NCI-H1105 treated with DMSO at 0.1 percent for 48 hours (cell line): ENCODE measurements around the gene TMEM174.

ENCODE experiments used
- DNase-seq: peaks from one replicate; lab custom pipeline; 2025; lab: John Stamatoyannopoulos, UW

Gene TMEM174

DNA sequence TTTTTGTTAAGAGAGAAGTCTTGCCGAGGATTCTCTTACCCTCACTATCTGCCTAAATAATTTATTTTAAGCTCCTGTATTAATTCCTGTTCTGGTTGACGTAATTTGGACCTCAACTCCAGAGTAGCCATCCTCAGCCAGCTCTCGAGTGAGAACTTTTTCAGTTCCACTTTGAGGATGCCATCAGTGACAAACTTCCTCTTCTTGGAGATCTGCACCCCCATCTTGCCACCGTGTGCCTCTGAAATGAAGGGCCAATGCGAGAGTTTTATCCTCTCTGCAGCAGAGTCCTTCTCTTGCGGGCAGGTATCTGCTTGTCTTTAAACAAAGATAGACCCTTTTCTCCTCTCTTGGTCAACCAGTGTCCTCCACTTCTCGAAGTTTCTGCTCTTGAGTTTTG lies 19.5 kb upstream of the TMEM174 start:
- no peak for DNase-seq

- DNase-seq = no peak
Observed at GRCh38 chr5:73154208-73155006, 18.6 kb upstream of the TMEM174 start.

DNA sequence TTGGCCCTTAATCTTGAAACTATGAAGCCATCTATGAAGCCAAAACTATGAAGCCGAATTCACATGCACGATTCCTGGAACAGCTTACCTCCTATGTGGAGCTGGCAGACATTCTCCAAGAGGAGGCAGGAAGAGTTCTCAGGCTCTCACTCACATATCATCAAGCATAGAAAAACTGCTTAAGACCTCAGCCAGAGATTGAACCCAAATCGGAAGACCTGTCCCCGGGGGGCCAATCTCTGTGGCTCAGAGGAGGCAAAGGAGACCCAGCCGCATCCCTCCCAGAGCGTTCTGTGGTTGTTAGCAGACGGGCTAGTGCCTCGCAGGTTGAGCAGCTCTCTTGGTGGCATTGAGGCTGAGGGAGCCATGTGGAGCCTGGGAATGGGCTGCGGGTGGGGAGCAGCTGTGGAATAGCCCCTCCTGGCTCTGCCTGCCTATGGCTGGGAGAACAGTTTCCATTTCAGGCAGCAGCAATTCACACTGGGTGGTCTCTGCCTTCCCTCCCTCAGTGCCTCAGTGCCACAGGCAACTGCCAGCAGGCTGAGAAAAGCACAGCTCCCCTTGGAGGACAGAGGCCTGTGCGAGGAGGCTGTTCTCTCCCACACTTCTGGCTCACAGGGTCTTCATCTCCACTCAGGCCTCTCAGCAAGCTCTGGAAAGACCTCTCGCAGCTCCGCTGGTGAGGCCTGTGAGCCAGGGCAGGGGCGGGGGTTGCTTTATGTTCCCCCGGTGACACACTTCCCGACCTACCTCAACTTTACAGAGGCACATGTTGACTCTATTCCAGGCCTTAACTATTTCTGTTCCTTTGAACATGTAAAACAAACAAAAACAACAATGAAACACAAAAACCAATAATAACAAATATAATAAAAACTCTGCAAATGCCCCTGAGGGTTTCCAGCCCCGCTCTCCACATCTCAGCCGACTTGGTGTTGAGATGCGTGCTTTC lies 17.4 kb upstream of the TMEM174 start:
- no peak for DNase-seq

DNA sequence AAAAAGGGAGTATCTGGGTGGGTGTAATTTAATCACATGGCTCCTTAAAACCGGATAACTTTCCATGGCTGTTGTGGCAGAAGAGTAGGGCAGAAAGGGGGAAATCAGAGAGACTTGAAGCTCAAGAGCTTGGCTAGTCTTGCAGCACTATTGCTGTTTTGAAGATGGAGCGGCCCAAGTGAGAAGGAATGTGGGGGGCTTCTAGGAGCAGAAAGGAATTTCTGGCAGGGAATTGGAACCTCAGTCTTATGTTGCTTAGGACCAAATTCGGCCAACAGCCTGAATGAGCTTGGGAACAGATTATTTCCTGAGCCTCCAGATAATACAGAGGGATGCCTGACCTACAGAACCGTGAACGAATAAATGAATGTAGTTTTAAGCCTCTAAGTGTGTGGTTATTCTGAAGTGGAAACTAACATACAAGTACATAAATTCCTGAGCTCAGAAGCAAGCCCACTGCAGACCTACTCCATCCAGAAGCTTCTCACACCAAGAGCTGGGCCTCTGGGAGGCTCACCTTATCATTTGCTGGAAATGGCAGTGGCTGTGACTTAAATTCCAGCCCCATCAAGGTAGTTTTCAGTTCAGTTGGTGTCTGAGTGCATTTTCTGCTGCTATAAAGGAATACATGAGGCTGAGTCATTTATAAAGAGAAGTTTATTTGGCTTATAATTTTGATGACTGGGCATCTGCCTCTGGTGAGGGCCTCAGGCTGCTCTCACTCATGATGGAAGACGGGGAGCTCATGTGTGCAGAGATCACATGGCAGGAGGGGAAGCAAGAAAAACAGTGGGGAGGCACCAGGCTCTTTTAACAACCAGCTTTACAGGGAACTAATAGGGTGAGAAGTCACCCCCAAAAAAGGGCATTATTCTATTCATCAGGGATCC lies 15.3 kb upstream of the TMEM174 start:
- DNase-seq = no peak

DNA sequence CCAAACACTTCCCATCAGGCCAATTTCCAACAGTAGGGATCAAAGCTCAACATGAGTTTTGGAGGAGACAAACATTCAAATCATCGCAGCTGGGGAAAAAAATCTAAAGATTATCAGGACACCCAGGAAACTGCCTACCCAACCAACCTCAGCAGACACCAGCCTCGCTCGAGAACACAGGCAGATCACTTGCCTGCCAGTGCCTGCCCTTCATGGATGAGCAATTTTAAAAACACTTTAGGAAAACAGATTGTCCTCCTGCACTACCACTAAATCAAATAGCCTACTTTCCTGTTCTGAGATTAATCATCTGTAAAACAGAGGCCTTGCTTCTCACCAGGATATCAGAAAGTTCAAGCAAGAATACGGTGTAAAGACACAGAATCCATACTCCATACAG lies 14.7 kb upstream of the TMEM174 start:
- DNase-seq = no peak

GRCh38 chr5:73160239-73160671 lies 12.7 kb upstream of the TMEM174 start:
- no peak for DNase-seq

GRCh38 chr5:73170522-73170921 lies 2.5 kb upstream of the TMEM174 start:
- no peak for DNase-seq

DNA sequence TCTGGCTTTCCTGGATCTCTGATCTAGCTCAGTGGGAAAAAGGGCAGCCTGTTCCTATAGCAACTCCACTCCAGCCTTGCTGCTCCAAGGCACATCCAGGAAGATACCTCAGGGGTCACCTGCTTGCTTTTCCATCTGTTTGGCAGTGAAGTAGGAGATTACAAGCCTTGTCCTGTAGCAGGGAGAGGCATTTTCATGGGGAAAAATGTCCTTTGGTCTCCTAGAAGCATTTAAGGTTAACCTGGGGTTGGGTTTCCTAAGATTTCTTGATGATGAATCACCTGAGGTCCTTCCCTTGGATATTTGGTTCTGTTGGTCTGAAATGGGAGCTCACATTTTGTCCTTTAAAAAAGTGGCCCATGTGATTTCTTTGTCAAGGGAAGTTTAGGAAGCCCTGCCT lies 1.5 kb upstream of the TMEM174 start:
- DNase-seq = no peak

GRCh38 chr5:73174100-73174815 lies 1.3 kb downstream of the TMEM174 start:
- DNase-seq = no peak

DNA sequence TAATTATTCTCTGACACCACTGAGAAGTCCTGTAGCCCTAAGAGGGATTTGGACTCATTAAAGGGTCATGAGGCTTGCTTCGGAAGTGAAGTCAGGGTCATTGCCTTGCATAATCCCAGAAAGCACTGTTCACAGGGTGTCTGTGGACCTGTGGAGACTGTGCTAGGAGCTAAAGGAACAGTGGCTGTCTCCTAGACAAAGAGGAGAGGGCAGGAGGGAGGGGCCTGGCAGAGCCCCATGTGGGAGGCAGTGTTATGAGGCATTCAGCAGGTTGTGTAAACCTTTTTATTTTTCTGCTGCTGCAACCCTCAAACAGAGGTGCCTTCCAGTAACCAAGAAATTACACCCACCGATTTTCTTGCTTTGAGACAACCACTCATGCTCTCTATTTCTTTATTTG lies 3.3 kb downstream of the TMEM174 start:
- no peak for DNase-seq

DNA sequence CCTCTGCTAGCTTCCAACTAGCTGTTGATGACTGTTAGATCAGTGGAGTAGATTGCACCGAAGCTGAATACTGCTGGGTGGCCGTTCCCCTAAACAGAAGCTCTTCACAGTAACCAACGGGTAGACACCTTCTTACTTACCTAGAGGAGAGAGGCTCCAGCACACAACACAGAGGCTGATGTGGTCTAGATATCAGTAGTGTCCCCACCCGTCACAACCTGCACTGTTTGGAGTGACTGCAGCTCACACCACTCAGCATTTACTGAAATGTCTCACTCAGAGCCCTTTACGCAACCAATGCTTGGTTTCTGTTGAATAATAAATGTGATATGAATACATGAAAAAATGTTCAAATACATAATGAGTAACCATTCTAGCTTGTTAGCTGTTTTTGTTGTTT lies 5.3 kb downstream of the TMEM174 start:
- no peak for DNase-seq

DNA sequence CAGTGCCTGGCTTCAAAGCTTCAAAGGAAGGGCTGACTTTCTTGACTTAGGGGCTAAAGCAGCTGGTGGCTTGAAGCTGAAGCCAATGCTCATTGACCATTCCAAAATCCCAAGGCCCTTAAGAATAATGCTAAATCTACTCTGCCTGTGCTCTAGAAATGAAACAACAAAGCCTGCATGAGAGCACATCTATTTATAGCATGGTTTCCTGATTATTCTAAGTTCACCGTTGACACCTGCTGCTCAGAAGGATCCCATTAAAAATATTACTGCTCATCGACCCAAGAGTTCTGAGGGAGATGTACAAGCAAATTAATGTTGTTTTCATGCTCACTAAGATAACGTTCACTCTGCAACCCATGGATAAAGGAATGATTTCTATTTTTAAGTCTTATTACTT lies 6.7 kb downstream of the TMEM174 start:
- no peak for DNase-seq

GRCh38 chr5:73180566-73180965 lies 7.6 kb downstream of the TMEM174 start:
- DNase-seq = no peak

DNA sequence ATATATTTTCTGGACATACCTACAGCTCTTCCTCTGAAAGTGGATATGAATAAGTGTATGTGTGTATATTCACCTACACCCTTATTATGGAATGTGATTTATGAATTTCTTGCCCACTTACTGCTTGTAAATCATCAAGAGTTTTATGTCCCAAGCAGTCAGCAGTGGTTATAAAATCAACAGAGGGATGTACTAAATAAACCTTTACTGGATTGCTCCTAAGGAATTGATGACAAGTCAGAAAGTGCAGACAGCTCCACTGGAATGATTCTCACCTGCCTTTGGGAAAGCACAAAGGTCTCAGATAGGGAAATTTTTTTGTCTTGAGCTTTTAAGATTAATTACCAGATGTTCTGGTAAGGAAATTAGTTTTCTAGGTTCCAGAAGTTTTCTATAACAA lies 9.3 kb downstream of the TMEM174 start:
- DNase-seq = no peak

- no peak for DNase-seq
Observed at GRCh38 chr5:73183000-73183399, 10.0 kb downstream of the TMEM174 start.

DNA sequence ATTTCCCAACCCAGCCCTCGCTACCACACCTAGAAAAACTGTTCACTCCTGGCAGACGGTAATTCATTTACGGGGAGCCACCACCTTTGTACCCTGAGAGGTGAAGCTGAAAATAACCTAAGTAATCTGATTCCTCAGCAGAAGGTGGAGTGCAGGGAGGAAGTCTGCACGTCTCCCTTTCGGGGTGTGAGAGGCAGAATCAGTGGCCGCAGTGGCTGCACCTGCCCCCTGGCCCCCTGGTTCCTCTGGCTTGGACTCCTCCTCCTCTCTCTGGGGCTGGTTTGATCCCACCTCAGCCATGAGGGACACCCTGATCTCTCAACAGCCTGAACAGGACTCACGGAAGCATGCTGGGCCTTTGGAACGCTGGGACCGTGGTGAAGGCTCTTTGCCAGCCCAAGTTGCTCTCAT lies 10.5 kb downstream of the TMEM174 start:
- no peak for DNase-seq

DNA sequence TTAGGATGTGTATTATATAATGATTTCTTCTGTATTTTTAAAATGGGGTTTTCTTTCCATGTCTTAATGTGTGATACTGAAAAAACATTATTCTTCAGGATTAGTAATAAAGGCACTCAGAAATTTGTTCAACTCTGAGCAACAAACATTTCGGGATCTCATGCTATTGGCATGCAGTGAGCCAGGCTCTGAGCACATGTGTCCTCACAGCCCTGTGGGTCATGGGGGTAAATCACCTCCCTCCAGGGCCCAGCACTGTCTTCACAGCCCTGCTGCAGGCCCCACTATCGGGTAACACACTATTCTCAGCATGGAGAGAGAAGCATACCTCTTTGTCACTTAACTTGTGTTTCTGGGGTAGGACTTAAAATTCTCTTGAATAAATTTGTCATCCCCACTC lies 14.0 kb downstream of the TMEM174 start:
- no peak for DNase-seq

DNA sequence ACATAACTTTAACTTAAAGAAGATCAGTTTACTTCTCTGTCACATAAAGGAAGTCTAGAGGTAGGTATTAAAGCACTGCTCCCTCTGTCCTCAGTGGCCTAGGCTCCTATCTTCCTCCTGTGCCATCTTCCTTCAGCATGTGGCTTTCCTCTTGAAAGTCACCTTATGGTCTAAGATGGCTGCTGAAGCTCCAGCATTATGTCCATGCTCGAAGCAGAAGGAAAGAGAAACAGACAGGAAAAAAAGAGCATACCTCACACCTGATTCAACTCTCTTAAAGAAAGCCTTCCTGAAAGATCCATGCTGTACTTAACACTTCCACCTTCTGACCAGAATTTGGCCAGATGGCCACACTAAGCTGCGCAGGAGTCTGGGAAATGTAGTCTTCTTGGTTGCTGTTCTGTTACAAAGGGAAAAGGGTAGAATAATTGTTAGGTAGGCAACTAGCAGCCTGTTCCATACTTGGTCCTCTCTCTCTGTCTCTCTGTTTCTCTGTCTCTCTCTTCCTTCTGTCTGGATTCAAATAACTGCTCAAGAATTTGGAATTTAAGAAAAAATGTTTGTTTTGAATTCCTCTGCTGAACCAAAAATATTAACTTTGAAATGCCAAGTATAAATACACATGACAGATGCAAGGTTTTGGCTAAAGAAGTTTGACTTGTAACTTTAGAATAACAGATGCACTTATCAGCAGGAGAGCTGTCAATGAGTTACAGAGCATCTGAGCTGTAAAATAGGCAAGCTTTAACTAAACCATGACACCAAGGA lies 16.0 kb downstream of the TMEM174 start:
- no peak for DNase-seq

GRCh38 chr5:73189871-73190376 lies 16.9 kb downstream of the TMEM174 start:
- DNase-seq = no peak

GRCh38 chr5:73192370-73192769 lies 19.4 kb downstream of the TMEM174 start:
- no peak for DNase-seq
